HG03060 (cell line): Measurements from ENCODE around the gene CAMKV.
"Not testable (repeated sequence)": the region's sequence is repeated elsewhere in the genome, so short reads cannot be mapped to it uniquely, and the experiment has no call there.

Source experiments
- ATAC-seq: cut with Tn5 transposase; IDR thresholded peaks from one replicate; pipeline ENCODE4 v1.9.1; 2021; ENCODE audit warnings: low read depth, moderate number of reproducible peaks; ENCODE audit not compliant: unreplicated experiment

The CAMKV gene, protein sequence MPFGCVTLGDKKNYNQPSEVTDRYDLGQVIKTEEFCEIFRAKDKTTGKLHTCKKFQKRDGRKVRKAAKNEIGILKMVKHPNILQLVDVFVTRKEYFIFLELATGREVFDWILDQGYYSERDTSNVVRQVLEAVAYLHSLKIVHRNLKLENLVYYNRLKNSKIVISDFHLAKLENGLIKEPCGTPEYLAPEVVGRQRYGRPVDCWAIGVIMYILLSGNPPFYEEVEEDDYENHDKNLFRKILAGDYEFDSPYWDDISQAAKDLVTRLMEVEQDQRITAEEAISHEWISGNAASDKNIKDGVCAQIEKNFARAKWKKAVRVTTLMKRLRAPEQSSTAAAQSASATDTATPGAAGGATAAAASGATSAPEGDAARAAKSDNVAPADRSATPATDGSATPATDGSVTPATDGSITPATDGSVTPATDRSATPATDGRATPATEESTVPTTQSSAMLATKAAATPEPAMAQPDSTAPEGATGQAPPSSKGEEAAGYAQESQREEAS

DNA sequence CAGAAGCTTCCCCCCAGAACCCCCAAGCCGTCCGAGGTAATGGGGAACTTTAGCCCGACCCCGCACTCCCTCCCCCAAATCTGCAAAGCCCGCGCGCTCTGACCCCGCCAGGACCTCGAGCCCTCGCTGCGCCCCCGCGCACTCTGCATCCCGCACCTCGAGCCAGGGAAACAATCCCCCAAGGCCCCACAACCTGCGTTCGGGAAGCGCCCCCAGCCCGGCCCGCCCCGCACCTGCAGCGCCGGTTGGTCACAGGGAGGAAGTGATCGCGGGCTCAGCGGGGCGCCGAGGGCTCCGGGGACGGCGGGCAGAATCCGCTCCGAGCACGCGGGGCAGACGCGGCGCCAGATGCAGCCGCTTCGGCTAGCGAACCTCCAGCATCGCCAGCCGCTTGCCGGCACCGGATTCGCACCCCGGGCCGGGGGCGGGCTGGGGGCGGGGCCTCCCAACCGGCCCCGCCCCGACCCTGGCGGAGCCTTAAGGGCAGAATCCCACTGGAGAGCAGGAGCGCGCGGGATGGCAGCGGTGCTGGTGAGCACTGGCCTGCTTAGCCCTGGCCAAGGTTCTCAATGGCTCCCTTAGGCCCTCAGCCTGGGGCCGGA is at the start of gene CAMKV:
TSS of gene CAMKV (minus strand) at position 382 of the 602 bp plus-strand sequence. CDS start 7,518 bp downstream, outside the sequence.
- ATAC-seq = no peak

DNA sequence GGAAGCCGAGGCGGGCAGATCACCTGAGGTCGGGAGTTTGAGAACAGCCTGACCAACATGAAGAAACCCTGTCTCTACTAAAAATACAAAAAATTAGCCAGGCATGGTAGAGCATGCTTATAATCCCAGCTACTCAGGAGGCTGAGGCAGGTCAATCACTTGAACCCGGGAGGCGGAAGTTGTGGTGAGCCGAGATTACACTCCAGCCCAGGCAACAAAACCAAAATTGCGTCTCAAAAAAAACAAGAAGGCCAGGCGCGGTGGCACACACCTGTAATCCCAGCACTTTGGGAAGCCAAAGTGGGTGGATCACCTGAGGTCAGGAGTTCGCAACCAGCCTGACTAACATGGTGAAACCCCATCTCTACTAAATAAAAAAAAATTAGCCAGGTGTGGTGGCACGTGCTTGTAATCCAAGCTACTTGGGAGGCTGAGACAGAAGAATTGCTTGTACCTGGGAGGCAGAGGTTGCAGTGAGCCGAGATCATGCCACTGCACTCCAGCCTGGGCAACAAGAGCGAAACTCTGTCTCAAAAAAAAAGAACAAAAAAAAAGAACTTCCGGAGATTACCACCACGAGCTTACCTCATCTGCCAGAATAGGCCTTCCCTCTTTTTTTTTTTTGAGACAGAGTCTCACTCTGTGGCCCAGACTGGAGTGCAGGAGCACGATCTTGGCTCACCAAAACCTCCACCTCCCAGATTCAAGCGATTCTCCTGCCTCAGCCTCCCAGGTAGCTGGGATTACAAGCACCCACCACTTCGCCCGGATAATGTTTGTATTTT is 48.3 kb upstream of the CAMKV start:
- not testable (repeated sequence) for ATAC-seq

DNA sequence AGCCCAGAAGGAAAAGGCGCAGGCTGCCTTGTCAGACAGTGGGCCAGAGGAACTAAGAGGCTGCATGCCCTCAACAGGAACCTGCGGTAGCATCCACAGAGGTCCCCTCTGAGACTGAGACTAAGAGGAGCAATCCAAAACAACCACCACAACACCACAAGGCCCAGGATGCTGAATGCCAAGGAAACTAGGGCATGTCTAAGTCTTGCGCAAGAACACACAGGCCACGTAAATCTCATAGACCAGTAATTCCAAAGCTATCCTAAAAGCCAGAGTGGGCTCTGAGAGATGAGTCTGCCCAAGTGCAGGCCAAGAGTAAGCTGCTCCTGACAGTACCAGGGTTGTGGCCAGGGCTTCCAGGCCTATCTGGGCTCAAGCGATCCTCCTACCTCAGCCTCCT is 47.0 kb upstream of the CAMKV start:
- no peak for ATAC-seq

DNA sequence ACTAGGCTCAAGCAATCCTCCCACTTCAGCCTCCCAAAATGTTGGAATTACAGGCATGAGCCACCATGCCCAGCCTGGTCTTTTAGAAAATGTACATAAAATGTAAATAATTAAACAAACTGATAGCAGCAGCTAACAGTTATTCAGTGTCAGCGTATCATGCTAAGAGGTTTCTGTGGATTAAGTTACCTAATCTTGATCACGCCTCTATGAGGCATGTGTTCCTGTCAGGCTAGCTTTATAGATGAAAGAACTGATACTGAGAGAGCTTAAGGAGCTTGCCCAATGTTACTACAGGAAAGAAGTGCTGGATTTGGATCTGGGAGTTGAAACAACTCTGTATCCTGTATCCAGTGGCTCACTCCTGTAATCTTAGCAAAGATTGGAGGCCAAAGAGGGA is 45.2 kb upstream of the CAMKV start:
- no peak for ATAC-seq

DNA sequence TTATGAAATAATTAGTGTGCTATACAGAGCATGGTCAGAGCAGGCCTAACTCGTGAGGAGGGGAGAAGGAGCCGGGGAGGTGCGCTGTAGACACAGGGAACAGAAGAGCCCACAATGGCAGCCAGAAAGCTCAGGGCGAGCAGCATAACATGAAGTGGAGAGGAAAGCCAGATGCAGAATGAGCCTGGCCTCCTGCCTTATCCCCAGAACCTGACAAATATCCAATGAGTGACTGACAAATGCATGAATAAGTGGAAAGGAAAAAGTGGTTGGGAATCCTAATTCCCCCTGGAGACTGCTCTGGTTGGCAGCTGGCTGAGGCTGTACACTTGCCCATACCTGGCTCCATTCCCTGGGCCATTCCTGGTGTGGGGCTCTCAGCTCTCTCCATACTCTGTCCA is 43.2 kb upstream of the CAMKV start:
- no peak for ATAC-seq

DNA sequence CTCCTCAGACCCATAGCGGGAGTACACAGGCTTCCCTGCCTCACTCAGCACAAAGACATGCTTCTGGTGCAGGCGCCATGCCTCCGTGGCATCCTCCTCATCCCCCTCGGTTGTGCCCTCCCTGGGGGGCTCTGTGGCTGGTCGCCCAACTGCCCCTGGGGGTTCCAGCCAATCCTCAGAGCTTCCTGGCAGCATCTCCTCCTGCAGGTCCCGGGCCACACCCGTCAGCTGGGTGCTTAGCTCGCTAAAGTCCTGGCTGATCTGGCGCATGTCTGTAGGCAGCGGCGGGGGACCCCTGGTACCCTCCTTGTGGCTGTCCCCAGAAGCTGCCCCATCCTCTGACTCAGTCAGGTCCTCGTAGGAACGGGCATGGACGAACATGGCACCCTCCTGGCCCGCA is 41.9 kb upstream of the CAMKV start:
- ATAC-seq = no peak

DNA sequence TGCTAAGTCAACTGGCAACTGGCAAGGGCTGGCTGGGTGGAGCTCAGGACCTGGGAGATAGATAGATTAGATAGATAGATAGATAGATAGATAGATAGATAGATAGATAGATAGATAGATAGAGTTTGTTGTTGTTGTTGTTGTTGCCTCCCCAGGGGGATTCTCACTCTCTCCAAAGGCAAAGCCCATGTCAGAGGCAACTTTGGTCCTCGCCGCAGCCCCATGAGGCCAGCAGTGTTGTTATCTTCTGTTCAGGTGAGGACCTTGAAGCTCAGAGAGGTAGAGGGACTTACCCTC is 41.4 kb upstream of the CAMKV start:
- no peak for ATAC-seq

DNA sequence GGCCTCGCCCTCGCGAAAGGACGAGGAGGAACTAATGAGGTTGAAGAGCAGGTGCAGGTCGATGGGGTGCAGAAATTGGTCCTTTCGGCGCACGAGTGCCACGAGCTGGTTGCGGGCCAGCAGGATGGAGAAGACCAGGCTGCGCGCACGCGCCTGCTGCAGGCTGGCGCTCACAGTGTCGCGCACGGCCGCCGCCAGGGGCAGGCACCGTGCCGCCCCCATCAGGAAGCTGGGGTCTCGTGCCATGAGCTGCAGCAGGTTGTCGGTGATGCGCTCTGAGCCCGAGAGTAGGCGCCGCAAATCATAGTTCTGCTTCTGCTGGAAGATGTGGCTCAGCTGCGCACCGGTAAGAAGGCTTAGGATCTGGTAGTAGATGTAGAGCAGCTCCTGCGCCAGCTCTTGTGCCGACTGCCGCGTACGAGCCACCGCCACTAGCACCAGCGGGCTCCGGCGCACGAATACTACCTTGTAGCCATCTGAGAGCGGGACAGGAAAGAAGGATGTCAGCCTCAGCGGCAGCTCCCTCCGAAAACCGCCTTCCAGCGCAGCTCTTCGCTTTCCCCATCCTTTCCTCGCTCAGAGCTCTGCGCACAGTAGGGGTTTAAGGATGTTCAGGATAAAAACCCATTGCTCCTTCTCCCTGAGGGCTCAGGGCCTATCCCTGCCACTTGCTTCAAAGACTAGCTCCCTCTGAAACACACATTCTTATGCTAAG is 40.9 kb upstream of the CAMKV start:
- no peak for ATAC-seq

DNA sequence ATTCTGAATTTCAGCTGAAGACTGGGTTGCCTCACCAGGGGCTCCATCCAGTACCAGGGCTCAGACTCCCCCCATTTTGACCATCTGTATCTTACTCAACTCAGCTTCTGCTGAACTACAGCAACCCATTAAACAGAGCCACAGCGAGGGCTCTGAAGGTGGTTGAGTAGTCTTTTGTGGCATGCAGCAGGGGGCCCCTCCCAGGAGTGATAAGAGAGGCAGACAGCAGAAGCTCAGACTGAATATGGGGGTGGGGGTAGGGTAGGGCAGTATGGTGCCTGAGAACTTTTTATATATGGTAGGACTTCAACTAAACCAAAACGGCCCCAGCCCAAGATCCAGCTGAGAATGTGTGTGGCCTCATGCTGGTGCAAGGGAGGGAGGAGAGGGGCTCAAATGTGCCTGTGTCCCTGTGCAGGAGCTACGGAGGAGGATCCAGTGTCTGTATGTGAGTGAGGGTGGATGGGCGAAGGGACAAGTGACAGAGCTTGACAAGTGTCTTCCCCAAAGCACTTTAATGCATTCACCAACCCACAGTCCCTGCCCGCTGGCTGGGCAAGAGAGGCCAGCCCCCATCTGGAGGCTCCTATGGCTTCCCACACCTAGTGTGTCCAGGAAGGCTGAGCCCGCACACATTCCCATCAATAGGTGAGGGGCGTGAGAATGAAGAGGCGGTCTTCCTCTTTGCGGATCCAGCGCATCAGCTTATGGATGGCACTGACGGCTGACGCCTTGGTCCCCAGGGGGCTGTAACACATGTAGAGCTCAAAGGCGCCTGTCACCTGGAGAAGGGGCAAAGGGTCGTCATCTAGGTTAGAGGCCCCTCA is 38.9 kb upstream of the CAMKV start:
- ATAC-seq = no peak

DNA sequence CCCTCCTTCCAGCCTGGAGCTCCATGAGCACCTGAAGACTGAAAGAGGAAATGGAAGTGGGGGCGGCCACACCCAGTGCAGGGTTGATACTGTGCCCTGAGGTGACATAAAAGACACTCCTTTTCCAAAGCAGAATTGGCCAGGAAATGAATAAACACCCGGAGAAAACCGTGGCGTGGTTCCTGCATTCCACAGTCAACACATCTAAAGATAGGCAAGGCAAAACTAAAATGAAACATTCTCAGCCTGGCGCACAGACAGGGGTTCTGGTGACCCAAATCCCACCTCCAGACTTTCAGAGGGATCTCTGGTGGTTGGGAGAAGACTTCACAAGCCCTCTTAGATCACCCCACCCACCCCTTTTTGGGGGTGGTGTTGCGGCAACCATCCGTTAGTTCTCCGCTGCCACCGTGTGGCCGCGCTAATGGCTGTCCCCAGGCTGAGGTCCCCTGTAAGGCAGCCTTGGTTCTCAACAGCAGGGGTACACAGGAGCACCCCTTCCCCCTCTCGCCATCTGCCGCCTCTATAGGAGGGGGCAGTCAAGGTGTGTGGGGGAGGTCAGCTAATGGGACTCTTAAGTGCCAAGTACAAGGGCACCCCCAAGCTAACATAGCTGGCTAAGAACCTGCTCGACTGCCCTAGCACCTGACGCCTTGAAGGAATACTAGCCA is 36.5 kb upstream of the CAMKV start:
- no peak for ATAC-seq

DNA sequence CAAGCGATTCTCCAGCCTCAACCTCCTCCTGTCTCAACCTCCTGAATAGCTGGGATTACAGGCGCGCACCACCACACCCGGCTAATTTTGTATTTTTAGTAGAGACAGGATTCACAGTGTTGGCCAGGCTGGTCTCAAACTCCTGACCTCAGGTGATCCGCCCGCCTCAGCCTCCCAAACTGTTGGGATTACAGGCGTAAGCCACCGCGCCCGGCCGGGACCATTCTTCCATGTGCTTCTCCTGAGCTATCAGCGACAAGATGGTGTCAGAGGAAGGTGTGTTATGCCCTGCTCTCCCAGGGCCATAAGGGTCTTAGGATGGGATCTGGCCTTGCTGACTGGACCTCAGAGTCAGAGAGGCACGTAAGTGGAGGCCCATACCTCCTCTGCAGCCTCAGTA is 34.7 kb upstream of the CAMKV start:
- ATAC-seq = not testable (repeated sequence)

DNA sequence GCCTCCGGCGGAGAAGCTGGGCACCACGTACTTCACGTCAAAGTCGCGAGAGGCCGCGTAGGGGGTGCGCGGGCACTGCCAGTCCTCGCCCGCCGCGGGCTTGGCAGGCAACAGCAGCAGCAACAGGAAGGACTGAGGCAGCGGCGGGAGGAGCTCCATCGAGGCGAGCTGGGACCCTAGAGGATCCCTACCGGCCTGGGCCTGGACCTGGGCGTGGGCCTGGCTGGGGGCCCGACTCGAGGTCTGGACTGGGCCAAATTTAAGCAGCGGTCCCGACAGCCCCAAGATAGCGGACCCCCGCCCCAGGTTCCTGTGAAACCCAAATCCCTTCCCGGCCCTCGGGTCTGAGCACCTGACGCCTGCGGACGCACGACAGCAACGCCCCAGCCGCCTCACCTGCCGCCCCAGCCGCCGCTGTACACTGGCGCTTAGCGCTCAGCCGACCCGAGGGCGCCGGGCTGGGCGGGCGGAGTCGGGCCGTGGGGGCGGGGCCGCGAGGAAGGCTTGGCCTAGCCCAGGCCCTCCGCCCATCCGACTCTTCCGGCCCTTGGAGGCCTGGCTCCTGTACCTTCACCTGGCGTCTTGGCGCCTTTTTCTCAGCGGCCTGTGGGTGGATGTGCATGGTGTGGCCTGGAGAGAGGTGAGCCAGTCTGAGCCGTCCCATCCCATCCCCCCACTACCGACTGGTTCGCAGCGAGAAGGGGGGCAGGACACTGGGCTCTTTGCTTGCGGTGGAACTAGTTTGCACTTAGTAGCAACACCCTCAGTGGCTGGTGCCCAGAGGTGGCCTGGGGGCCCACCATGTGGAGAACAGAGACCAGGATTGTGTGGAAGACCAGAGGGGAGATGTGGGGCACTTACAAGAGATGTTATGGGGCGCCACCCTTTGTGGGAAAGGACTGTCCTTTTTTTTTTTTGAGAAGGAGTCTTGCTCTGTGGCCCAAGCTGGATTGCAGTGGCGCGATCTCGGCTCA is 34.0 kb upstream of the CAMKV start, which contains the start of gene MST1R:
TSS of gene MST1R (minus strand) at position 423 of the 974 bp plus-strand sequence. CDS start at position 159, 264 bp downstream.
- ATAC-seq = no peak

DNA sequence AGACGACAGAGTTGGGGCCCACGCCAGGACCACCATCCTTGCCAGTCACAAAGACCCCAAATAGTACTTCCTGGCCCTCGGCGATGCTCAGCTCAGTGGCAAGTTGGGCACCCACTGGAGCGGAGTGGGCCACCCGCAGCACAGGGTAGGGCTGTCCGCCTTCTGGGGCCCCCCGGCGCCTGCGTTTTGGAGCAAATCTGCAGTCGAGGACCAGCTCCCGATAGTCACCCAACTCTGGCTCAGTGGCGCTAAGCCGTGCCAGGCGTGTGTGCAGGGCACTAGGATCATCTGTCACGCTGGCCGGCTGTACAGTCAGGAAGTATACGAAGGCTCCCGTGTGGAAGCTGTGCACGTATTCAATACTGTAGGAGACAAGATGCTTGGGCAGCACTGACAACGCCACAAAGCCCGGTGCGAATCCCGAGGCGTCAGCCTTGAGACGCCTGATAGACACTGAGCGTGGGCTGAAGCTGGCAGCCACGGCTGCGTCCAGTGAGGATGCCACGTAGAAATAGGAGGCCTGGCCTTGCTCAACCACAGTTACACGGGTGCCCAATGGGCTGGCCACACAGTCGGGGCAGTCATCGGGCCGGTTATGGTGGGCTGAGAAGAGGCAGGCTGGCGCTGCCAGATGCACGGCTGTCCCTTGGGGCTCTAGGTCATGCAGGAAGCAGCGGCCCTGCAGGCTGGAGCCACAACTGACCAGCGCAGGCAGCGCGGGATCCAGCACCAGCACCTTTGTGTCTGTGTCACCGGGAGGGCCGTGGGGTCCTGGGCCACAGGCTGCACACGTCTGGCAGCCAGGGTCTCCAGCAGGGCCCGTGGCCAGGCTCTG is 33.0 kb upstream of the CAMKV start:
- no peak for ATAC-seq

DNA sequence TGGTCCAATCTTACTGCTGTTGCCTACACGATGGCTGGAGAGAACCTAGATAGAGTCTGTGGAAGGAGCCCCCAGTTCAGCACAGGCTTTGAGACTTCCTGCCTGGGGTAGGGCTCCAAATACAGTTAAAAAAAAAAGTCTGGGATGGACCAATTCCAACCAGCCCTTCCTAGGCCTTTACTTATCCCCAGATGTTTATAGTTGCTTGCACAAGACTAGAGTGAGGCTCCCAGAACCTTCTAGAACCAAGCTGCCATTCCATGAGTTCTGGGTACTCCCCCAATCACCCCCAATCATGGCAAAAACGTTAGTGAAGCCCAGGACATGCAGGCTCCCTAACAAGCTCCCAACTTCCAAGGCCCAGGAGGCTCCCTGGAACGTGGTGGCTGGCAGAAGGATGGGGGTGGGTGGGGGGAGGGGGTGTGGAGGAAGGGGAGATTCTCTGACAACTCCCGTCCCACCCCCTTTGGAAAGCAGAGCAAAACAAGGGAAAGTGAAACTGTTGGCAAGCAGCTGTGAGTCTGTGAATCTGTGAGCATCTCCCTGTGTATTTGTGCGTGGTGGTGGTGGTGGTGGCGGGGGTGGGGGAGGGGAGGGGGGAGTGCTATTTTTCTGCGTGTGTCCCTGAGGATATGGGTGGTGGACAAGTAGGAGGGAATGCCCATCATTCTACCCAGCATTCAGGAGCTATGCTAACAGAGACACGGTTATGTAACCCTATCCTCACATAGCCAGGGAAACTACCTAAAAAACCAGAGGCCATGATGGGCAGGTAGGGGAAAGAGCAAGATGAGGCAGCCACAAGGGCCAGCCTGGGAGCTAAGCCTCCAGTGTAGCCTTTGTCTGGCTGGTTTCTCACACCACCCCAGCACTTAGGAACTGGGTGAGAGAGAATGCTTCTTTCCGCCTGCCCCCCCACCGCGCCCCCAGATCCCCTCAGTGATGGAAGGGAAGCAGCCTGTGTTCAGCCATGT is 31.9 kb upstream of the CAMKV start:
- no peak for ATAC-seq

DNA sequence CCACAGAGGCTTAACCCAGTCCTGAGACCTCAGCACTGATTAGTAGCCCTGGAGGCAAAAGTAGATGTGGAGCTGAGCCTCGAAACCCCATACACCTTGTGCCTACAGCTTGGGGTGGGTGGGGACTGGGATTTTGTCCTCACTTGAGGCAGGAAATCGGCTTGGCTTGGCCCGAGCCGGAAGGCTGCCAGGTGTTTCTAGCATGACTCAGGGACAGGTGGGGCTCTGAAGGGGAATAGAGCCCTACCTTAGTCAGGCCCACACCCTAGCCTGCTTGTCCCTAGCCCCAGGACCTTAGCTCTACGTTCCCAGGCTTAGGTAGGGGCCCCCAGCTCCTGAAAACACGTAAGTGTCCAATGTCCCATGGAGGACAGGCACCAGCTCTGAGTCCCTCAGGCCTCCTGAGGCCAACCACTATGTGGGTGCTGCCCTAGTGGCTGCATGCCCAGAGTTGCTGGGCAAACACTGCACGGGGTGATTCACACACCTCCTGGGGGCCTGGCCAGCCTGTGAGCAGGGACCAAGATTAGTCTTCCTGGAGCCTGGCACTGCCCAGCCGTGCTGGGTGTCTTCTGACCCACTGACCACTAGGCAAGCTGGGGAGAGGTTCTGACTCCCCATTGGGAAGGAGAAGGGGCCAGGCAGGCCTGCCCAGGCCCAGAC is 30.9 kb upstream of the CAMKV start:
- no peak for ATAC-seq

DNA sequence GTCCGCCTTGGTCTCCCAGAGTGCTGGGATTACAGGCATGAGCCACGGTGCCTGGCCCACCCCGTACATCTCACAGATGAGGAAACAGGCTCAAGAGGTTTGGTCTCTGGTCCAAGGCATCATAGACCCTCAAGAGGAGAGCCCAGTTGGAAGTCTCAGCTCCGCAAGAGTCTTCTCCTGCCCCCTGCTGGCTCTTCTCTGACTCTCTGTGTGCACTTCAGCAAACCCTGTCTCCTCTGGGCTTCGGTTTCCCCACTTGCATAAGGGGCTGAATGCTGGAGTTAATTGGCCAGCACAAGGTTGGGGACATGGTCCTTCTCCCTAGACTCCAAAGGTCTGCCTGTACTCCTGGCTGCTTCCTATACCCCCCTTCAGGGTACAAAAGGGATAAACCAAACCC is 30.1 kb upstream of the CAMKV start:
- ATAC-seq = no peak
